GM12875 (cell line): ENCODE results near the gene CITED4.

Experiments used
- H3K4me3 ChIP-seq: one replicate; pipeline ENCODE4 v1.5.1; 2011; ENCODE audit warnings: low read depth, low read length, control low read depth
- TF ChIP-seq, protein P1 (sequence below): IDR thresholded peaks from 2 replicates; pipeline ENCODE4 v1.5.1; 2011; ENCODE audit warnings: low read depth, mild to moderate bottlenecking, control low read depth, inconsistent platforms, low read length, moderate library complexity, borderline replicate concordance; ENCODE audit not compliant: insufficient read depth

CITED4 gene

GRCh38 chr1:40839943-40840335 is 22.2 kb downstream of the CITED4 start:
- TF ChIP-seq, protein P1, sequence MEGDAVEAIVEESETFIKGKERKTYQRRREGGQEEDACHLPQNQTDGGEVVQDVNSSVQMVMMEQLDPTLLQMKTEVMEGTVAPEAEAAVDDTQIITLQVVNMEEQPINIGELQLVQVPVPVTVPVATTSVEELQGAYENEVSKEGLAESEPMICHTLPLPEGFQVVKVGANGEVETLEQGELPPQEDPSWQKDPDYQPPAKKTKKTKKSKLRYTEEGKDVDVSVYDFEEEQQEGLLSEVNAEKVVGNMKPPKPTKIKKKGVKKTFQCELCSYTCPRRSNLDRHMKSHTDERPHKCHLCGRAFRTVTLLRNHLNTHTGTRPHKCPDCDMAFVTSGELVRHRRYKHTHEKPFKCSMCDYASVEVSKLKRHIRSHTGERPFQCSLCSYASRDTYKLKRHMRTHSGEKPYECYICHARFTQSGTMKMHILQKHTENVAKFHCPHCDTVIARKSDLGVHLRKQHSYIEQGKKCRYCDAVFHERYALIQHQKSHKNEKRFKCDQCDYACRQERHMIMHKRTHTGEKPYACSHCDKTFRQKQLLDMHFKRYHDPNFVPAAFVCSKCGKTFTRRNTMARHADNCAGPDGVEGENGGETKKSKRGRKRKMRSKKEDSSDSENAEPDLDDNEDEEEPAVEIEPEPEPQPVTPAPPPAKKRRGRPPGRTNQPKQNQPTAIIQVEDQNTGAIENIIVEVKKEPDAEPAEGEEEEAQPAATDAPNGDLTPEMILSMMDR: no peak
- H3K4me3 ChIP-seq: no peak overlapping the region

- TF ChIP-seq, protein P1: no peak
- H3K4me3 ChIP-seq: no peak overlapping the region
These were observed 22.9 kb downstream of the CITED4 start for GRCh38 chr1:40838980-40839942.

DNA sequence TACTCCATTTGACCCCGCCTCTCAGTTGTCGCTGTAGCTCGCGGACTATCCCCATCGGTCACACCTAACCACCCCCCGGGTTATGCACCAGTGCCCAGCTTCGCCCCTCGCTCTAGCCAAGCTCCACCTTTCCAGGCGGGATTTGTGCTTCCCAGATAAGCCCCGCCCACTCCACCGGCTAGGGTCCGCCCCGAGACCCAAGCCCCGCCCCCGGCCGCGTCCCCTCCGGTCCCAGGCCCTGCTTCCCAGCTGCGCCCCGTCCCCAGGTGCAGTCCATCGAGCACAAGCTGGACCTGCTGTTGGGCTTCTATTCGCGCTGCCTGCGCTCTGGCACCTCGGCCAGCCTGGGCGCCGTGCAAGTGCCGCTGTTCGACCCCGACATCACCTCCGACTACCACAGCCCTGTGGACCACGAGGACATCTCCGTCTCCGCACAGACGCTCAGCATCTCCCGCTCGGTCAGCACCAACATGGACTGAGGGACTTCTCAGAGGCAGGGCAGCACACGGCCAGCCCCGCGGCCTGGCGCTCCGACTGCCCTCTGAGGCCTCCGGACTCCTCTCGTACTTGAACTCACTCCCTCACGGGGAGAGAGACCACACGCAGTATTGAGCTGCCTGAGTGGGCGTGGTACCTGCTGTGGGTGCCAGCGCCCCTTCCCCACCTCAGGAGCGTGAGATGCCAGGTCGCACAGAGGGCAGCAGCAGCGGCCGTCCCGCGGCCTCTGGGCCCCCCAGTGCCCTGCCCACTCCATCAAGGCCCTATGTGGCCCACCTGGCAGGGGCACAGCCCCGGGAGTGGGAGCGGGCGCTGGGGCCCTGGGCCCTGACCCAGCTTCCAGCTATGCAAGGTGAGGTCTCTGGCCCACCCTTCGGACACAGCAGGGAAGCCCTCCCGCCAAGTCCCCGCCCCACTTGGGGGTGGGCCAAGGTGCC is 23.9 kb downstream of the CITED4 start:
- no peak overlapping the region for H3K4me3 ChIP-seq

GRCh38 chr1:40837601-40838000 is 24.6 kb downstream of the CITED4 start:
- no peak overlapping the region for H3K4me3 ChIP-seq
- TF ChIP-seq, protein P1: no peak

More for the DNA sequence above, 23.9 kb downstream of the CITED4 start:
- TF ChIP-seq, protein P1: no peak

- TF ChIP-seq, protein P1: no peak
These were observed 25.9 kb downstream of the CITED4 start for GRCh38 chr1:40836283-40836682.

GRCh38 chr1:40834968-40835545 is 27.1 kb downstream of the CITED4 start:
- TF ChIP-seq, protein P1: no peak
- H3K4me3 ChIP-seq: no peak overlapping the region

More at GRCh38 chr1:40836283-40836682, 25.9 kb downstream of the CITED4 start:
- no peak overlapping the region for H3K4me3 ChIP-seq
